Panc1 (cell line): ENCODE results near the gene SKI. TPM values are rescaled to one million over a fixed set of nuclear protein-coding genes. Genes with fewer than 3 reads are reported as not detected.

Experiments used
- ATAC-seq: fragments of 200-7000 bp; cut with Tn5 transposase; 2 replicates; pipeline ENCODE4 v1.9.1; 2020; ENCODE audit warnings: mild to moderate bottlenecking, moderate library complexity
- BruUV-seq: library from RNA; stranded (reverse); fragments of 400-500 nt; replicated peaks from 2 replicates; lab custom pipeline; 2021; lab: Mats Ljungman, UMichigan
- CTCF ChIA-PET: fragments of 300-600 bp; sonication (Branson Sonifier 250); formaldehyde crosslinking; loops from one replicate; lab custom pipeline; 2022; ENCODE audit warnings: antibody characterized with exemption; lab: Charles Lee
- POLR2A ChIA-PET: fragments of 300-600 bp; sonication (Branson Sonifier 250); formaldehyde crosslinking; loops from one replicate; lab custom pipeline; 2022; ENCODE audit warnings: antibody characterized with exemption; lab: Charles Lee
- DNase-seq: peaks from one replicate; pipeline ENCODE4 v3.0.0-alpha.2; 2010; ENCODE audit warnings: low read depth, low spot score
- H3K27ac ChIP-seq: 2 replicates; pipeline ENCODE4 v1.5.1; 2011; ENCODE audit warnings: mild to moderate bottlenecking, low read length, inconsistent platforms
- H3K27me3 ChIP-seq: fragments of 200-500 bp; sonication (Bioruptor generic); 2 replicates; pipeline ENCODE4 v1.6.0; 2014; ENCODE audit warnings: low read length, inconsistent platforms; ENCODE audit not compliant: control insufficient read depth, insufficient read depth
- H3K36me3 ChIP-seq: fragments of 200-500 bp; sonication (Bioruptor generic); 2 replicates; pipeline ENCODE4 v1.5.1; 2014; ENCODE audit warnings: inconsistent platforms, mild to moderate bottlenecking, low read length, moderate library complexity; ENCODE audit not compliant: control insufficient read depth, insufficient read depth
- H3K4me1 ChIP-seq: 2 replicates; pipeline ENCODE4 v1.5.1; 2011; ENCODE audit warnings: inconsistent platforms, mild to moderate bottlenecking, low read length, moderate library complexity; ENCODE audit not compliant: control insufficient read depth, insufficient read depth
- H3K4me3 ChIP-seq, 2 experiments: 2 replicates each; pipeline ENCODE4 v1.5.1; 2011 to 2012; ENCODE audit warnings: low read depth in 2 of 2, low read length in 2 of 2, mild to moderate bottlenecking in 2 of 2, inconsistent platforms in 1 of 2, moderate library complexity in 1 of 2
- H3K9me3 ChIP-seq: fragments of 200-500 bp; sonication (Bioruptor generic); 2 replicates; pipeline ENCODE4 v1.5.1; 2014; ENCODE audit warnings: low read depth, mild to moderate bottlenecking, inconsistent platforms, low read length, moderate library complexity; ENCODE audit not compliant: control insufficient read depth, insufficient read depth
- POLR2AphosphoS5 ChIP-seq: IDR thresholded peaks from 2 replicates; pipeline ENCODE4 v1.6.1; 2012; ENCODE audit warnings: mild to moderate bottlenecking, low read depth, low read length, moderate library complexity
- SIN3A ChIP-seq: IDR thresholded peaks from 2 replicates; pipeline ENCODE4 v1.6.1; 2012; ENCODE audit warnings: low read depth, mild to moderate bottlenecking, low read length, moderate library complexity, borderline replicate concordance; ENCODE audit not compliant: insufficient read depth
- TCF7L2 ChIP-seq: IDR thresholded peaks from 2 replicates; pipeline ENCODE4 v1.6.1; 2011; ENCODE audit warnings: mild to moderate bottlenecking, low read depth, low read length, inconsistent platforms
- in situ Hi-C: cut with HindIII; loops from 2 replicates; pipeline ENCODE4 v1.10.0; 2016; ENCODE audit warnings: low sequenced_read_pairs, low pct_unique_long_range_greater_than_20kb
- intact Hi-C: fragments of 100-400 bp; cut with micrococcal nuclease; formaldehyde crosslinking; loops from one replicate; pipeline ENCODE4 v1.10.0; 2022; ENCODE audit not compliant: unreplicated experiment
- total RNA-seq: library from RNA; stranded (reverse); gene quantifications from one replicate; pipeline ENCODE4 v1.2.1, GENCODE V29; 2021; ENCODE audit not compliant: unreplicated experiment
- TF ChIP-seq, protein P1 (sequence below), 2 experiments: IDR thresholded peaks; 2 replicates each; pipeline ENCODE4 v1.6.1; 2011 to 2012; ENCODE audit warnings: low read depth in 2 of 2, control low read depth in 1 of 2, low read length in 1 of 2, mild to moderate bottlenecking in 1 of 2, moderate library complexity in 1 of 2; ENCODE audit not compliant: insufficient read depth in 1 of 2
- TF ChIP-seq, protein P2 (sequence below): fragments of 450-650 bp; IDR thresholded peaks from 2 replicates; pipeline ENCODE4 v1.5.1; 2017; ENCODE audit warnings: mild to moderate bottlenecking

Gene SKI
- total RNA-seq, 1 experiment from 2014 or later: 63.2 TPM

DNA sequence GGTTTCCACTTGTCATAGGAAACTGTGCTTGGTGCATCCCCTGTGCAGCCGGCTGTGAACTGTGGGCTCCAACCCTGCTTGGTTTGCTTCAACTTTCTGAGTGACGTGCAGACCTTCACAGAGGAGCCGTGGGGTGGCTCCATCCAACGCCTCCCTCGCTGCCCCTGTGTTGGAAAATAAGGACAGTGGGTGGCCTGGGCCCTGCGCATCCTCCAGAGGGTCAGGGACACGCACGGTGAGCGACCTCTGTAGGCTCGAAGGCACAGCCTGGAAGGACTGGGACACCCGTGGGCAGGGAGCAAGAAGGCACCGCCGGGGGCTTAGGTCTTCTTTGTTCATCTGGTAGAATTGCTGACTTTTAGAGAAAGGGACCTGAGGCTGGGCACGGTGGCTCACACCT lies 27.1 kb upstream of the SKI start:
- TF ChIP-seq POLR2AphosphoS5: no peak
- TF ChIP-seq, protein P1, sequence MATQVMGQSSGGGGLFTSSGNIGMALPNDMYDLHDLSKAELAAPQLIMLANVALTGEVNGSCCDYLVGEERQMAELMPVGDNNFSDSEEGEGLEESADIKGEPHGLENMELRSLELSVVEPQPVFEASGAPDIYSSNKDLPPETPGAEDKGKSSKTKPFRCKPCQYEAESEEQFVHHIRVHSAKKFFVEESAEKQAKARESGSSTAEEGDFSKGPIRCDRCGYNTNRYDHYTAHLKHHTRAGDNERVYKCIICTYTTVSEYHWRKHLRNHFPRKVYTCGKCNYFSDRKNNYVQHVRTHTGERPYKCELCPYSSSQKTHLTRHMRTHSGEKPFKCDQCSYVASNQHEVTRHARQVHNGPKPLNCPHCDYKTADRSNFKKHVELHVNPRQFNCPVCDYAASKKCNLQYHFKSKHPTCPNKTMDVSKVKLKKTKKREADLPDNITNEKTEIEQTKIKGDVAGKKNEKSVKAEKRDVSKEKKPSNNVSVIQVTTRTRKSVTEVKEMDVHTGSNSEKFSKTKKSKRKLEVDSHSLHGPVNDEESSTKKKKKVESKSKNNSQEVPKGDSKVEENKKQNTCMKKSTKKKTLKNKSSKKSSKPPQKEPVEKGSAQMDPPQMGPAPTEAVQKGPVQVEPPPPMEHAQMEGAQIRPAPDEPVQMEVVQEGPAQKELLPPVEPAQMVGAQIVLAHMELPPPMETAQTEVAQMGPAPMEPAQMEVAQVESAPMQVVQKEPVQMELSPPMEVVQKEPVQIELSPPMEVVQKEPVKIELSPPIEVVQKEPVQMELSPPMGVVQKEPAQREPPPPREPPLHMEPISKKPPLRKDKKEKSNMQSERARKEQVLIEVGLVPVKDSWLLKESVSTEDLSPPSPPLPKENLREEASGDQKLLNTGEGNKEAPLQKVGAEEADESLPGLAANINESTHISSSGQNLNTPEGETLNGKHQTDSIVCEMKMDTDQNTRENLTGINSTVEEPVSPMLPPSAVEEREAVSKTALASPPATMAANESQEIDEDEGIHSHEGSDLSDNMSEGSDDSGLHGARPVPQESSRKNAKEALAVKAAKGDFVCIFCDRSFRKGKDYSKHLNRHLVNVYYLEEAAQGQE (IDR thresholded peaks at IDR 0.05; ENCODE audit: insufficient read depth in 1 of 2, low read depth in 2 of 2, low read length in 1 of 2): no peak
- no peak for TF ChIP-seq TCF7L2
- TF ChIP-seq SIN3A: no peak
- TF ChIP-seq, protein P2, sequence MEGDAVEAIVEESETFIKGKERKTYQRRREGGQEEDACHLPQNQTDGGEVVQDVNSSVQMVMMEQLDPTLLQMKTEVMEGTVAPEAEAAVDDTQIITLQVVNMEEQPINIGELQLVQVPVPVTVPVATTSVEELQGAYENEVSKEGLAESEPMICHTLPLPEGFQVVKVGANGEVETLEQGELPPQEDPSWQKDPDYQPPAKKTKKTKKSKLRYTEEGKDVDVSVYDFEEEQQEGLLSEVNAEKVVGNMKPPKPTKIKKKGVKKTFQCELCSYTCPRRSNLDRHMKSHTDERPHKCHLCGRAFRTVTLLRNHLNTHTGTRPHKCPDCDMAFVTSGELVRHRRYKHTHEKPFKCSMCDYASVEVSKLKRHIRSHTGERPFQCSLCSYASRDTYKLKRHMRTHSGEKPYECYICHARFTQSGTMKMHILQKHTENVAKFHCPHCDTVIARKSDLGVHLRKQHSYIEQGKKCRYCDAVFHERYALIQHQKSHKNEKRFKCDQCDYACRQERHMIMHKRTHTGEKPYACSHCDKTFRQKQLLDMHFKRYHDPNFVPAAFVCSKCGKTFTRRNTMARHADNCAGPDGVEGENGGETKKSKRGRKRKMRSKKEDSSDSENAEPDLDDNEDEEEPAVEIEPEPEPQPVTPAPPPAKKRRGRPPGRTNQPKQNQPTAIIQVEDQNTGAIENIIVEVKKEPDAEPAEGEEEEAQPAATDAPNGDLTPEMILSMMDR: no peak
- no peak for ATAC-seq
- Histone ChIP-seq H3K9me3 (no peaks in the 10 kb centered on the region), H3K4me3 (no peak overlapping the region), H3K36me3 (no peaks in the 10 kb centered on the region), H3K4me1 (peaks cover 21% of the 10 kb centered on the region), H3K27ac (no peak overlapping the region), H3K27me3 (no peaks in the 10 kb centered on the region)
- DNase-seq: no peak
- in situ Hi-C loops (no loop called here), intact Hi-C loops (no loop called here)
- no TSS peak for BruUV-seq
- ChIA-PET POLR2A (no interaction called here), CTCF (no interaction called here)

DNA sequence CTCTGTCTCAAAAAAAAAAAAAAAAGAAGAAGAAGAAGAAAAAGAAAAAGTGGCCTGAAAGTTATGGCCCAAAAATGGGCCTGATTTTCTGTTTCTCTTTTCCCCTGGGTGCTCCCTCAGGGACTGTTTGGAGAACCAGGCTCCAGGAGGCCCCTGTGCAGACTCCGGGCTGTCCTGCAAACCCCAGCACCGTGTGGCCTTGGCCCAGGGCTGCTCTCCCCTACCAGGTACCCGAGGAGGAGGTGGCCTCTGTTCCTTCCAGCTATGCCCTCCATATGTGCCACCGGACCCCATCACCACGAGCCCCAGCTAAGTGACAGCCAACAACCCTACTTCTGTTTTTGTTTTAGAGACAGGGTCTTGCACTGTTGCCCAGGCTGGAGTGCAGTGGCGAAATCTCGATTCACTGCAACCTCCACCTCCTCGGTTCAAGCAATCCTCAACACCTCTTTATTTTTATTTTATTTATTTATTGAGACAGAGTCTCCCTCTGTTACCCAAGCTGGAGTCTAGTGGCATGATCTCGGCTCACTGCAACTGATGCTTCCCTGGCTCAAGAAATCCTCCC lies 26.0 kb upstream of the SKI start:
- BruUV-seq: no TSS peak
- Histone ChIP-seq H3K9me3 (no peaks in the 10 kb centered on the region), H3K4me1 (peaks cover 31% of the 10 kb centered on the region), H3K36me3 (no peaks in the 10 kb centered on the region), H3K4me3 (no peak overlapping the region), H3K27me3 (no peaks in the 10 kb centered on the region), H3K27ac (no peak overlapping the region)
- TF ChIP-seq, protein P2: no peak
- no peak for TF ChIP-seq POLR2AphosphoS5
- no peak for TF ChIP-seq SIN3A
- no peak for TF ChIP-seq TCF7L2
- TF ChIP-seq, protein P1 (IDR thresholded peaks at IDR 0.05; ENCODE audit: insufficient read depth in 1 of 2, low read depth in 2 of 2, low read length in 1 of 2): no peak
- ChIA-PET POLR2A (interaction anchor here (0.7 kb wide), 2 partner anchors 27 to 191 kb away, joined by 3 read pairs; no protein-coding TSS in a partner anchor), CTCF (no interaction called here)
- no peak for DNase-seq
- intact Hi-C loops (no loop called here), in situ Hi-C loops (no loop called here)
- no peak for ATAC-seq
